GM12891 (cell line): ENCODE results near the gene RGS5.

ENCODE experiments used
- POLR2A ChIP-seq: IDR thresholded peaks from 2 replicates; pipeline ENCODE4 v1.6.1; 2011; ENCODE audit warnings: low read depth, low read length, control low read depth
- POLR2AphosphoS5 ChIP-seq: IDR thresholded peaks from 2 replicates; pipeline ENCODE4 v1.6.1; 2011; ENCODE audit warnings: low read depth, low read length, control low read depth
- POU2F2 ChIP-seq: IDR thresholded peaks from 2 replicates; pipeline ENCODE4 v1.6.1; 2011; ENCODE audit warnings: low read depth, mild to moderate bottlenecking, control low read depth, low read length, moderate library complexity
- SPI1 ChIP-seq: IDR thresholded peaks from 2 replicates; pipeline ENCODE4 v1.6.1; 2011; ENCODE audit warnings: low read depth, low read length, control low read depth
- TAF1 ChIP-seq: IDR thresholded peaks from 2 replicates; pipeline ENCODE4 v1.6.1; 2011; ENCODE audit warnings: low read depth, low read length, control low read depth

DNA sequence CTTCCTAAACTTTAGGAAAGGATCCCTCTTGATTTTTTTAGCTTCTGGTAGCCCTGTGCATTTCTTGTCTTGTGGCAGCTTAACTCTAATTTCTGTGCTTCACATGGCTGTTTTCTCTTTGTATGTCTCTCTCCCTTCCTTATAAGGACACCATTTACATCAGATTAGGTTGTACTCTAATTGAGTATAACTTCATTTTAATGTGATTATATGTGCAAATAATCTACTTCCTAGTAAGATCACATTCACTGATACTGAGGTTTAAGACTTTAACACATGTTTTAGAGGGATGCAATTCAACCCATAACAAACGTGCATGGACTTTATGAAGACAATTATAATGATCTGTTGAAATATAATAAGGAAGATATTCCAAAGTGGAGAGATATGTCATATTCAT, 86.8 kb downstream of the RGS5 start:
- TF ChIP-seq SPI1, result no peak
- TF ChIP-seq POLR2A, result no peak
- no peak for TF ChIP-seq POLR2AphosphoS5
- no peak for TF ChIP-seq POU2F2
- TF ChIP-seq TAF1, result no peak
